OCI-LY1 (cell line): ENCODE results near the gene USP34.

Experiments used
- H2AFZ ChIP-seq: fragments of 200-600 bp; sonication (generic), shearing (Covaris generic); 2 replicates; pipeline ENCODE4 v1.6.0; 2014; ENCODE audit warnings: antibody characterized with exemption, mild to moderate bottlenecking, low read length
- H3F3A ChIP-seq: fragments of 200-600 bp; sonication (generic), shearing (Covaris generic); 2 replicates; pipeline ENCODE4 v1.6.0; 2014; ENCODE audit warnings: mild to moderate bottlenecking, antibody characterized with exemption, low read length, moderate library complexity; ENCODE audit not compliant: insufficient read depth
- H3K27ac ChIP-seq: fragments of 200-600 bp; sonication (generic); 2 replicates; pipeline ENCODE4 v1.5.1; 2014; ENCODE audit warnings: low read length, mixed run types, mild to moderate bottlenecking, low read depth; ENCODE audit not compliant: poor library complexity, severe bottlenecking
- H3K27me3 ChIP-seq: fragments of 200-600 bp; sonication (generic); 2 replicates; pipeline ENCODE4 v1.6.0; 2014; ENCODE audit warnings: antibody characterized with exemption, mild to moderate bottlenecking, low read length, moderate library complexity; ENCODE audit not compliant: insufficient read depth
- H3K36me3 ChIP-seq: fragments of 200-600 bp; sonication (generic); 2 replicates; pipeline ENCODE4 v1.6.1; 2014; ENCODE audit warnings: mild to moderate bottlenecking, antibody characterized with exemption, low read length, moderate library complexity, mixed read lengths; ENCODE audit not compliant: insufficient read depth
- H3K4me1 ChIP-seq: fragments of 200-600 bp; sonication (generic); 2 replicates; pipeline ENCODE4 v1.5.1; 2014; ENCODE audit warnings: mild to moderate bottlenecking, low read length, moderate library complexity; ENCODE audit not compliant: insufficient read depth, severe bottlenecking
- H3K4me2 ChIP-seq: fragments of 200-600 bp; sonication (generic), shearing (Covaris generic); 2 replicates; pipeline ENCODE4 v1.6.1; 2014; ENCODE audit warnings: low read length
- H3K4me3 ChIP-seq: fragments of 200-600 bp; sonication (generic); 2 replicates; pipeline ENCODE4 v1.5.1; 2014; ENCODE audit warnings: low read length, low read depth, mild to moderate bottlenecking, mixed read lengths; ENCODE audit not compliant: poor library complexity, severe bottlenecking
- H3K79me2 ChIP-seq: fragments of 200-600 bp; shearing (Covaris generic); 2 replicates; pipeline ENCODE4 v1.6.1; 2016; ENCODE audit warnings: mixed run types, low read length, mixed read lengths; ENCODE audit not compliant: insufficient read depth
- H3K9ac ChIP-seq: fragments of 200-600 bp; sonication (generic), shearing (Covaris generic); 2 replicates; pipeline ENCODE4 v1.6.1; 2014; ENCODE audit warnings: mild to moderate bottlenecking, low read length, mixed read lengths
- H3K9me2 ChIP-seq: fragments of 200-600 bp; sonication (generic), shearing (Covaris generic); 2 replicates; pipeline ENCODE4 v1.6.1; 2014; ENCODE audit warnings: low read depth, mild to moderate bottlenecking, low read length, mixed read lengths
- H3K9me3 ChIP-seq: fragments of 200-600 bp; shearing (Covaris generic); 2 replicates; pipeline ENCODE4 v1.6.1; 2014; ENCODE audit warnings: low read length, mixed read lengths
- H4K20me1 ChIP-seq: fragments of 200-600 bp; sonication (generic), shearing (Covaris generic); 2 replicates; pipeline ENCODE4 v1.6.0; 2016; ENCODE audit warnings: mild to moderate bottlenecking, low read length; ENCODE audit not compliant: insufficient read depth
- CTCF ChIP-seq: fragments of 200-600 bp; sonication (generic), shearing (Covaris generic); IDR thresholded peaks from 2 replicates; pipeline ENCODE4 v1.5.1; 2017; ENCODE audit warnings: mild to moderate bottlenecking, antibody characterized with exemption, low read length, moderate library complexity, mixed read lengths
- EZH2 ChIP-seq: fragments of 200-600 bp; sonication (generic), shearing (Covaris generic); IDR thresholded peaks from 2 replicates; pipeline ENCODE4 v1.8.0; 2017; ENCODE audit warnings: borderline replicate concordance, mixed run types, mild to moderate bottlenecking, antibody characterized with exemption, low read length, moderate library complexity, mixed read lengths

The USP34 gene

GRCh38 chr2:61414674-61415073, 56.2 kb downstream of the USP34 start:
- peaks cover 49% of the 10 kb centered on the region for H3K79me2 ChIP-seq
- peaks cover 48% of the 10 kb centered on the region; the same call in 1 of the 2 replicates for H3K36me3 ChIP-seq
- no peaks in the 10 kb centered on the region for H3K27me3 ChIP-seq
- no peaks in the 10 kb centered on the region for H3K9me3 ChIP-seq
- TF ChIP-seq CTCF: no peak
- TF ChIP-seq EZH2: no peak
- H3F3A ChIP-seq: no peaks in the 10 kb centered on the region
- no peaks in the 10 kb centered on the region for H4K20me1 ChIP-seq
- no peak overlapping the region for H3K4me3 ChIP-seq
- no peak overlapping the region for H3K9ac ChIP-seq
- peaks cover 18% of the 10 kb centered on the region for H3K4me1 ChIP-seq
- no peaks in the 10 kb centered on the region for H3K9me2 ChIP-seq
- H3K27ac ChIP-seq: no peak overlapping the region
- no peak overlapping the region for H3K4me2 ChIP-seq
- H2AFZ ChIP-seq: no peak overlapping the region

GRCh38 chr2:61411109-61411508, 59.8 kb downstream of the USP34 start:
- H3F3A ChIP-seq: no peaks in the 10 kb centered on the region
- no peaks in the 10 kb centered on the region for H3K9me3 ChIP-seq

GRCh38 chr2:61410185-61410584, 60.7 kb downstream of the USP34 start:
- no peaks in the 10 kb centered on the region for H3K27me3 ChIP-seq
- H3K9ac ChIP-seq: no peak overlapping the region
- H3K79me2 ChIP-seq: peaks cover 32% of the 10 kb centered on the region
- H3K4me1 ChIP-seq: no peaks in the 10 kb centered on the region
- no peak overlapping the region for H2AFZ ChIP-seq
- H3K9me3 ChIP-seq: no peaks in the 10 kb centered on the region
- TF ChIP-seq CTCF (no peak), EZH2 (no peak)
- H3K4me3 ChIP-seq: no peak overlapping the region
- H3K36me3 ChIP-seq: peaks cover 36% of the 10 kb centered on the region
- no peaks in the 10 kb centered on the region for H3F3A ChIP-seq
- no peaks in the 10 kb centered on the region for H3K9me2 ChIP-seq
- H3K4me2 ChIP-seq: no peak overlapping the region
- H3K27ac ChIP-seq: no peak overlapping the region
- no peaks in the 10 kb centered on the region for H4K20me1 ChIP-seq

More at GRCh38 chr2:61411109-61411508, 59.8 kb downstream of the USP34 start:
- peaks cover 27% of the 10 kb centered on the region; the same call in 1 of the 2 replicates for H3K36me3 ChIP-seq
- H3K4me1 ChIP-seq: no peaks in the 10 kb centered on the region
- peaks cover 37% of the 10 kb centered on the region for H3K79me2 ChIP-seq
- H3K27ac ChIP-seq: no peak overlapping the region
- no peaks in the 10 kb centered on the region for H3K9me2 ChIP-seq
- no peak overlapping the region for H2AFZ ChIP-seq
- no peak for TF ChIP-seq EZH2
- no peak for TF ChIP-seq CTCF
- no peak overlapping the region for H3K4me2 ChIP-seq
- H3K4me3 ChIP-seq: no peak overlapping the region
- H4K20me1 ChIP-seq: no peaks in the 10 kb centered on the region
- H3K9ac ChIP-seq: no peak overlapping the region
- no peaks in the 10 kb centered on the region for H3K27me3 ChIP-seq
